Measurements from ENCODE around the gene EOLA2.
"Not testable (repeated sequence)": the region's sequence is repeated elsewhere in the genome, so short reads cannot be mapped to it uniquely, and the experiment has no call there.

GRCh38 chrX:149890828-149891227 lies 47.5 kb downstream of the EOLA2 start:
- not testable (repeated sequence) for TF ChIP-seq POLR2A (IDR thresholded peaks at IDR 0.05; ENCODE audit: low read depth, low read length); TAF1 (IDR thresholded peaks at IDR 0.05; ENCODE audit: borderline replicate concordance, low read depth, low read length); POLR2AphosphoS5 (IDR thresholded peaks at IDR 0.05; ENCODE audit: low read depth, low read length)

All from GM12892 (cell line).